GM21723 (cell line): ENCODE data around the gene CACNB4.

Experiments
- ATAC-seq: cut with Tn5 transposase; IDR thresholded peaks from one replicate; pipeline ENCODE4 v1.9.1; 2021; ENCODE audit warnings: mild to moderate bottlenecking, moderate library complexity; ENCODE audit not compliant: unreplicated experiment

Gene CACNB4

DNA sequence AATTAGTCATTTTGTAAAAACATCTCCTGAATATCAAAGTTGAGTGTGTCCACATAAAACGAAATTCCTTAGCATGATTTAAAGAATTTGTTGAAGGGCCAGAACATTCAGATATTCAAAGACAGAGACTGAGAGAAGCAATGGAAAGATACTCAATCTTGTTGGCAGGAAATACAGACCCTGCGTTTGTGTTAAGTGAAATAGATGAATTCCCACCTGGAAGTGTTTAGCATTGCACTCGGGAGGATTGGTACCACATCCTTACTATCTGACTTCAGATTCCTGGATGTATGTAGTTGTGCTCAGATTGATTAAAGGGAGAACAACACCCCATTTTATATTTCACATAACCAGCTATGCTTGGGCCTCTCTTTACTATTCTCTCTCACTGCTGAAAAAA lies 260.9 kb downstream of the CACNB4 start:
- ATAC-seq = no peak

DNA sequence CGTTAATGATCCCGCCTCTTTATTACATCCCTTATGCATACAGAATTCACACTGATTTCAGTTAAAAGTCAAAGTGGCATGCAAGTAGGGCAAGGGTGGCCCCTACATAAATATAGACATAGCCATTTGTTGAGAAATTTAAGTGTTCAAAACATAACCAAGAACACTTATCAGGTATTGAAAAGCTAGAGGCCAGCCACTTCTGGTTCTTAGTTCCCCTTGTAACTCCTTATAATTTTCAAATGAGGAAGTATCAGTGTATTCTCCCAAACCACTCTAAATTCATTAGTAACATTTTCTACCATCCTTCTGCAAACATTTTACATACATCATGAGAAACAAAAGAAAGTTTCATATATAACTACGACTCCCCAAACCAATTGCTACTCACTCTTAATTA lies 264.9 kb downstream of the CACNB4 start:
- peak; percentile 76 for ATAC-seq

DNA sequence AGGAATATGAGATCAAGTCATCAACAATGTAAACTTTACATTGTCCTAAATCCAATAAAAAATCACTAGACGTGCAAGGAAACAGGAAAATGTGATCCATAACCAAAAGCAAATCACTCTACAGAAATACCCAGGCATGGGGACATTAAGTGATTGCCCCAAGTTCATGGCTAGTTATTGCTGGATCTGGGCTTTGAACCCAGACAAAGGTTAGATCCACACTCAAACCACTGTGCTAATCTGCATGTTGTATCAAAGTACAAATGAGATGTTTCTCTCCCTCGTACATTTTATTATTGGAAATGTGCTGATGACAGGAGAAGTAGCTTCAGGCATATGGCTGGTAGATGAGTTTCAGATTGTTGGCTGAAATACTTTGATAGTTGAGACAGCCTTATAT lies 267.9 kb downstream of the CACNB4 start:
- ATAC-seq = no peak

DNA sequence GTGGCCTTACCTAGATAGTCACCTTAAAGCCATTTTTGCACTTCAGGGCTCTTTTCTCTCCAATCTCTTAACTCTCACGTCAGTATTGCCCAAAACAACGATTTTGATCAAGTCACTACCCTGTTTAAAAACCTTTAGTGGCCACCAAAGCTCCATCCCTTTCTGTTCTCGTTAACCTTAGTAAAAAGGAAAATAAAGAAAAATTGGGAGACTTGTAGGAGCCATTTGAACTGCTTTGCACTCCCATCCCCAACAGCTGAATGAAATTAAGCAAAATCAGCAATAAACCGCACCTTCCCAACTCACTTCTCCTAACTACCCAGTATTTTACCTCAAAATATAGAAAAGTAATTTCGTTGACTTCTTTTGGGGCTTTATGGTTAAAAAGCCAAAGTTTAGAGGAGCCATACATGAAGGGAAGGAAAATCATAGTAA lies 269.9 kb downstream of the CACNB4 start:
- no peak for ATAC-seq

DNA sequence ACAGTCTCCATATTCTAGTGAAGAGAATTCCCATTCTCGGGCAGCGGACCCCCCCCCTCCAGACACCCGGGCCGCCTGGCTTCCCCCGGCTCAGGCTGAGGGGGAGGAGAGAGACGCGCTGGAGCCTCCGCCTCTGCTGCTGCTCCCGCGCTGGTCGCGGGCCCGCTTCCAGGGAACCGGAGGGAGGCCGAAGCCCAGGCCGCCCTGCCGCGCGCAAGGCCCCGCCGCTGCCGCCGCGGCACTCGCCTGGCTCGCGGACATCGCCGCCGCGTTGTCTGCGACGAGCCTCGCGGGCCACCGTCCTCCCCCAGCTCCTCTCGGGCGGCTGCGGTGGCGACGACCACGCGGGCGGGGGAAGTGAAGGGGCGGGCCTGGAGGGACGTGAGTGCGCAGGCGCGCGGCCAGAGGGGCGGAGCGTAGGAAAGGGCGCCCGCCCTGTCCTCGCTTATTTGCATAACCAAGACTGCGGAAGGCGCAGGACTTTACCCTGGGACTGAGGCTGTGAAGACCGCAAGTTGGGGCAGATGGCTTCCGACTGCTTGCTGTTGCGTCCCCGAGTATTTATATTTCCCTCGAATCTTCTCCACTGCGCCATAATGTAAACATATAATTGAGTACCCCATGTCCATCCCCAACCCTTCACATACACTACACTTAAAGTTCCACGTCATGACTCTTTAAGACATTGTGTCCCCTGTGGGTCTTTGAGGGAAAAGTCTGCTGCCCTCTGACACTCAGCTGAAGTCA lies 270.5 kb downstream of the CACNB4 start, which contains the start of gene ARL5A:
TSS of gene ARL5A (minus strand) at position 279 of the 747 bp plus-strand sequence. CDS start at position 34, 245 bp downstream.
- ATAC-seq = peak; percentile 93

DNA sequence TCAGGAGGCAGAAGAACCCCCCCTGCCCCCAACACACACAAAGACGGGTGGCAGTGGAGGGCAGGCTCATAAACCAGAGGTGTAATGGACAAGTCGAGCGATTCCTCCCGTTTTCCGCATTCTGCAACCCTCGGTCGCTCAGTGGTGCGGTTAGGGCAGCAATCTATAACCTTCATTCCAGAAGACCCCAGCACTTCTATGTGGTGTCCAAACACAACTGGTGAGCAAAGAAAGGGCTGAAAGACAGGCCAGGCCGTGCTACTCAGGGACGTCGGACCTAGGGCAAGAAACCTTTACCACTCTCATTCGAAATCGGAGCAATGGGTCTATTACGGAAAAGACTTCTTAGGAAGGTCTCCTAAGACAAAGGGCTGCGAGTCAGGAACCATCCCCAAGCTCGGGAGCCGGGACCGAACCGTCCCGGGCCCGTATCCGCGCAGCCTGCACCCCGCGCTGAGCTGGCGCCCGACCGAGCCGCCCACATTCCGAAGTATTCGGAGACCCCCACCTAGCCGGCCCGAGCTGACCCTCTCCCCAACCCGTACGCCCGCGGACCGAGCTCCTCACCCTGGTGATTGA lies 271.2 kb downstream of the CACNB4 start:
- ATAC-seq = peak; percentile 39

DNA sequence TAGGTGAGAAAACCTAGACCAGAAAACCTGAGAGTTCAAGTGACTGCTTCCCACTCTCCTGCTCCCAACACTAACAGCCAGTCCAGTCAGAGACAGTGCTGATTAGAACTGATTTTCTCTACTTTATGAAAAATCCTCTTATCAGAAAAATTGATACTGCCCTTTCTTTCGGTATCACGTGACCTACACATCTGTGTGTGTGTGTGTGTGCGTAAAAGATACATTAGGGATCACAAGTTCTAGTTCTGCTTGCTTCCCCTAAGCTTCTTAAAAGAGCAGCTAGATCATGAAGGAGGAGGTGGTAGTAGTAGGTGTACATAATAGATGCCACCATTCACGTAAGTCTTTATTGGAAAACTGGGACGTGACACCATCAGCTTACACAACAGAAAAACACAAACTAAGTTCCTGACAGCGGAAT lies 272.1 kb downstream of the CACNB4 start:
- ATAC-seq = no peak

DNA sequence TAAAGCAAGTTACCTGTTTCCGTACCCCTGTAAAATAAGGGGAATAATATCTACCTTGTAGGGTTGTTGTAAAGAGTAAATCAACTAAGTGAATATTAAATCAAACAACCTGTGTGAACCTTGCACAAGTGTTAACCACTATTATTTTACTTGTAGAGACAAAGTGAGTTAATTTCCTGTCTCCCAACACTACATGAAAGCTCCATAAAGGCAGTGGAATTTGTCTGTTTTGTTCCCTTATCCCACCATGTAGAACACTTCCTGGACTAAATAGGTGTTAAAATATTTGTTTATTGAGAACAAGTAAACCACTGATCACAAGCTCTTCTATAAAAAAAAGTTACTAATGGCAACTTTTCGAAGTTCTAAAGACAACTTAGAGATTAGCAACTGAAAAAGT lies 274.0 kb downstream of the CACNB4 start:
- no peak for ATAC-seq

DNA sequence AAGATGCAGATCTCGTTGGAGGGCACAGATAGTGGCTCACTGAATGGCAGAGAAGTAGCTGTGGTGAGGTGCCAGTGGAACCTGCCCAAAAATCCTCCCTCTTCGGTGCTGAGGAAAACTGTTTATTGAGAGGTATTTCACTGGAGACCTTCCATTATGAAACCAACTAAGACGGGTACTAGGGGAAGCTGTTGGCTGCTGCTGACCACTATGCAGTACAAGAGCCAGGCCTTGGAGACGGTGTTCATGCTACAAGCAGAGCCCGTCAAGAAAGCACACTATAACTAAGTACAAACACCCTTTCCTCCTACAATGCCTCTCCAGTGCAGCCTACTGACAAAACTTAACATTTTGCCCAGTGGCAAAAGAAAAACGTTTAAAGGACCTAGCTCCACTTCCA lies 275.2 kb downstream of the CACNB4 start:
- ATAC-seq = no peak

DNA sequence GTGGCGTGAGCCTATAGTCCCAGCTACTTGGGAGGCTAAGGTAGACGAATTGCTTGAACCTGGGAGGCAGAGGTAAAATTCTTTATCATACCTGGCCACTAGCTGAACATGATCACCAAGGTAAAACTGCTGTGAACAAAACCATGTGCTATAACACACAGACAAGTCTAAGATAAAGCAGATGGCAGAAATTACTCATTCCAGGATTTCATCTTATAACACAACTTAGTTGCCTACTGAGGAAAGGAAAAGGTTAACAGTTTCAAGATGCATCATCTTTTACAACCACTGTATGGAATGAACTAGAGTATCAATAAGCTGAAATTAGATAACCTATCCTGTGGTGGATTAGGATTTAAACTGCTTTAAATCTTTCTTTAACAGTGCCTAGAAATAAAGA lies 278.9 kb downstream of the CACNB4 start:
- ATAC-seq = no peak

DNA sequence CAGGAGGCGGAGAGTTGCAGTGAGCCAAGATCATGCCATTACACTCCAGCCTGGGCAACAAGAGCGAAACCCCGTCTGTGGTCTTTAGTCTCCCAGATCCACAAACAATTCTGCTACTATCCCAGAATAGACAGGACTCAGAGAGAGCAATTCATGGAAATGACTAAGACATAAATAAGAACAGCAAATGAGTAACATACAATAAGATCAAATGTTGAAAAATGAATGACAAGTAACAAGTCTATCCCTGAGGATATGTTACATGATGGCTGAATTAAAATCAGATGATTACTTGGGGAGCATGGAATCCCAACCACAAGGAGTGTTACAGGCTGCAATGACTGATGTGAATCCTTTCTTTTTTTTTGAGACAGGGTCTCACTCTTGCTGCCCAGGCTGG lies 280.9 kb downstream of the CACNB4 start:
- no peak for ATAC-seq

DNA sequence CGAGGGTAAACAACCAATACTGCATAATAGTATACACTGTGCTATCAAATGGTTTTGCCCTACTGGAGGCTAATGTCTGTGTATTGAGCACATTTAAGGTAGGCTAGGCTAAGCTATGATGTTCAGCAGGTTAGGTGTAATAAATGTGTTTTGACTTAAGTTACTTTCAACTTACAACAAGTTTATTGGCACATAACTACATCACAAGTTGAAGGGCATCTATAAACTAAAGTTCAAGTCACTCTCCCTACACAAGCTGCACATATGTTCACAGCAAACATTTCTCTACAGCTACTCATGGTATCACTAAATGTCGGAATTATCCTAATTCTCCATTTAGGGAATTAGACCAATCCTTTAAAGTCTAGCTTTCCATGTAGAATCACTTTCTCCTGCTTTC lies 282.0 kb downstream of the CACNB4 start:
- ATAC-seq = no peak

DNA sequence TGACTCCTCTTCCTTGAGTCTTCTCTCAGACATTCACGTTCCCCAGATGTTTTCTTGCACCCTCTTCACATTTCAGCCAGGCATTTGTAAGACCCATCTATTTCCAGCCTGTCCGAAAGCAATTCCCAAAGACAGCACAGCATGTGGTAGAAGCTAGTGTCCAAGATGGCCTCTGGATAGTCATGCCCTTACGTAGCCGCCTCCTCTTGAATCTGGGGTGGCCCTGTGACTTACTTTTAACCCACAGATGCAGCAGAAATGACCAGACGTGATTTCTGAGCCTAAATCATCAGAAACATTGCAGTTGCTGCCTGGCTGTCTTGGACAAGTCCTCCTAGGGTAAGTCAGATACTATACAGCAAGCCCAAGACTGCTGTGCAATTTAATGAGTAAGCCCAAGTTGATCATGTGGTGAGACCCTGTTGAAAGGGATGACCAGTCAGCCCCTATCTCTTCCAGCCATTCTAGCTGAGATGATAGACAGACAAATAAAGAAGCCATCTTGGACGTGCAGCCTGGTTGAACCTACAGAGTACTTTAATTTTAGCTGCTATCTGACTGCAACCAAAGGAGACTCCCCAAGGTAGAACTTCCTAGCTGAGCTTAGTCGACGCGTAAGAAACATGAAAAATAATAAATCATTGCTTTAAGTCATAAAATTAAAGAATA lies 282.9 kb downstream of the CACNB4 start:
- ATAC-seq = no peak

DNA sequence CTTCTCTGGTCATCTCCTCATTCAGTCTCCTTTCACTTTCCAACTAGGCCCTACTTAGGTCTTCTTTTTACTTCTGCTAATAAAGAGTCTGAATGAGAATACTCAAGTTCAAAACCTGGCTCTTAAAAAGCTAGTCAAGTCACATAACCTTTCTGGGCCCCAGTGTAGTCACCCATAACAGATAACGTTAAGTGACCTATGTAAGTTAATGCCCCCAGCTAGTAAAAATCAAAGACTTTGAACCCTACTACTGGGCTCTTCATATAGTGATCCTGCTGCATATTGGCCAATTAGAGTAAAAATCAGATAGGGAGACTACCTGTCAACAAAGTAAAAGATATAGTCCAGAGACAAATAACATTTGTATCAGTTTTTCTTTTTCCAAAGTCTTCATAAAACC lies 288.4 kb downstream of the CACNB4 start:
- no peak for ATAC-seq

DNA sequence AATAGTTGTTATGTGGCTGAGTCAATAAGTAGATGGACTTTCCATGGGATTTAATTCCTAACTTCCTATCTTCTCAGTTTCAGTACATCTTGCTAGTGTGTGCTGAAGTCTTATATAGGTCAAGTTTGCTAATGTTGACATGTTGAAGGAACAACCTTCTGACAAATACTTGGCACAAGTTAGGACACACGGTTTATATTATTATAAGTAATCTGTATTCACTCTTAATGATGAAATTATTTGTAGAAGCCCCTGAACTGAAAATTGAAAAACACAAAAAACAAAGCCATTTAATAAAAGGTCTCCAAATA lies 289.8 kb downstream of the CACNB4 start:
- ATAC-seq = no peak

DNA sequence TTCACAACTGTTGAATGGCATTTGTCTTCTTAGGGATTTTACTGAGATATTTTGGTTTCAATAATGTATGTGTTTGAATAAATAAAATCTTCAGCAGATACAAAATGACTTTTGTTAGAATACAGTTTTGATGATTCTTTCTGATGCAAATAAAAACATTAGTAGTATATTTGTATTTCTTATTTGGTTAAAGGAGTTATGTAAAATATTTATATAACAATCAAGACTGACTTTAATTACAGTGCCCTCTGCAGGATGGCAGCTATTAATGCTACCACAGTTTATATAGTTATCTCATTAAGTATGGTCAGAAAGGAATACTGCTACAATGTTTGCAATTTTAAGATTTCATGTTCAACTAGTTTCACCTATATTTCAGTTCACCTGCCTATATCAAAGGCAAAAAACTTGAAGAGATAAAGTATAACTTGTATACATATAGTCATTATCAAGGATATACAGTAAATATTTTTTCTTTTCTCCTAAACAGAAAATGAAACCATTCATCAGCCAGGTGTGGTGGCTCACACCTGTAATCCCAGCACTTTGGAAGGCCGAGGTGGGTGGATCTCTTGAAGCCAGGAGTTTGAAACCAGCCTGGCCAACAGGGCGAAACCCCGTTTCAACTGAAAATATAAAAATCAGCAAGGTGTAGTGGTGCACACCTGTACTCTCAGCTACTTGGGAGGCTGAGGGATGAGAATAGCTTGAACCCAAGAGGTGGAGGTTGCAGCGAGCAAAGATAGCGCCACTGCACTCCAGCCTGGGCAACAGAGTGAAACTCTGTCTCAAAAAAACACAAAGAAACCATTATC lies 290.4 kb downstream of the CACNB4 start:
- peak; percentile 63 for ATAC-seq

DNA sequence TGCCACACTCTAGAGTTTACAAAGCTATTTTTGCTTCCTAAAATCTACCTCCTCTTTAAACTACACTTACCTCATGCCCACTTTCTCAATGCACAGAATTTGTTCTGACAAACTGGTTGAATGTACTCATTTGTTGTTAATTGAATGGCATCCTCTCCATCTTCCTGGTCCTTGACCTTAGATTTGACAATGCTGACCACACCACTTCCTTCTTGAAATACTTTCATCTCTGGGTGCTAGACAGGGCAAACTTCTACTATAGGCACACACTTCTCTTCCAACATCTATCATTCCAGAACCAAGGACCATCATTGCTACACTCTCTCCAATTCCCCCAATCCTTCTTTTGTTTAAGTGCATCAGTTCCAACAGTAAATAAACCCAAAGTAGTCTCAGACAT lies 292.9 kb downstream of the CACNB4 start:
- ATAC-seq = no peak

DNA sequence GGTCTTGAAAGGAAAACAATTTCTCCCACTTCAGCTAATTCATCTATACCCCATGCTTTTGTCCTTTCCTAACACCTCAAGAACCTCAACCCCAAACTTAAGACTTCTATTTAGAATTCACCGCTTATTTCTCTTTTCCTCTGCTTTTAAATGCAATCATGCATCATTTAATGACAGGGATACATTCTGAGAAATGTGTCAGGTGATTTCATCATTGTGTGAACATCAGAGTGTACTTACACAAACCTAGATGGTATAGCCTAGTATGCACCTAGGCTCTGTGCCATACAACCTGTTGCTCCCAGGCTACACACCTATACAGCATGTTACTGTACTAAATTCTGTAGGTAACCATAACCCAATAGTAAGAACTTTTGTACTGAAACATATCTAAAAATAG lies 293.5 kb downstream of the CACNB4 start:
- ATAC-seq = no peak

DNA sequence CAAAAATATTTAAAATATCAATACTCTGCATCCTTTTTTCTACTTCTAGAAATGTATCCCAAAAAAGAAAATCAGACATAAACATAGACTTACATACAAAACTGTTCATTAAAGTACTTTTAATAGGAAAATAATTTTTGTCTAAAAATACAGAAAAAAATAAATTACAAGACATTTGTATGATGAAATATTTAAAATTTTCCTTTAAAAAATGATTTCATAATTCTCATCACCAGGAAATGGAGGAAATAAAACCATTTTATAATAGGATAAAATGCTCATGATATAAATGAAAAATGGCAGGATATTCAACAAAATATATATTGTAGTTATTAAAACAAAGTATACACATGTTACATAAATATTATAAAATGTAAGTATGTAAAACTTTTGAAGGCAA lies 295.0 kb downstream of the CACNB4 start:
- ATAC-seq = no peak

DNA sequence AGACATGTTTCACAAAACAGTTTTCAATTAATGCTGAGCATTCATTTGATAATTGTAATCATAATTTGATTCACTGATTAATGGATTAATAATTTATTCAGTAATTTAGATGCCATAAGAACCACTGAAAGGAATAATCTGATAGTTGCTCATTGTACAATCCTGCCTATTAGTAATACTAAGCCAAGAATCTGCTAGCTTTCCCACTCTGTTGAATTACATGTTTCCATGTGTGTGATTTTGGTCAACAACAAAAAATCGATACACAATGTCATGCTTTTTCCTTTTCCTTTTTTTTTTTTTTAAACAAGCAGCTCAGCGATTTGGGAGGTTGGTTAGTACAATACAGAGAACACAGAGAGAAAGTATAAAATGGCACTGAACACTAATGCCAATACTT lies 296.5 kb downstream of the CACNB4 start:
- no peak for ATAC-seq

DNA sequence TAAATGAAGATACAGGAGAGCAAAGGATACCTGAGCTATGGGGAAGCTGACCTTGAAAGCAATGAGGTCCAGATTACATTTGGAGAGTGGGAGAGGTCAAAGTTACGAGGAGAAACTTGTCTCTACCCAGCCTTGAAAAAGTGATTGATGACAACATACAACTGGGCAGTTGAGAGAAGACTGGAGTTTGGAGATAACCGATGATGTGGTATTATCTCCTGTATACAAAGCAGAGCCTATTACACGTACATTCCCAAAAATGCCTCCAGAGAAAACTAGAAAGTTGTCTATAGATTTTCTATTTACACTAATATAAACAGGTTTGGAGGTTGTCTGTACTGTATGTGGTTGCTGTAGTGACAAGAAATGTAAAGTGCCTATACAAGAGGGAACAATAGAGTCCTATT lies 299.0 kb downstream of the CACNB4 start:
- no peak for ATAC-seq
